RWPE2 (cell line): ENCODE results near the gene GPR17.

ENCODE experiments used
- ATAC-seq: fragments of 200-7000 bp; cut with Tn5 transposase; 3 replicates; pipeline ENCODE4 v1.9.1; 2021; ENCODE audit warnings: low read depth
- DNase-seq: peaks from one replicate; pipeline ENCODE4 v3.0.0-alpha.2; 2020; ENCODE audit warnings: low spot score
- H3K27ac ChIP-seq: fragments of 450-650 bp; 2 replicates; pipeline ENCODE4 v1.5.1; 2017; ENCODE audit warnings: mild to moderate bottlenecking; ENCODE audit not compliant: poor library complexity, severe bottlenecking
- H3K27me3 ChIP-seq: fragments of 250-450 bp; sonication (Bioruptor Pico); 2 replicates; pipeline ENCODE4 v1.5.1; 2021; ENCODE audit warnings: mild to moderate bottlenecking, moderate library complexity; ENCODE audit not compliant: insufficient read depth, poor library complexity, severe bottlenecking
- H3K36me3 ChIP-seq: fragments of 250-450 bp; sonication (Bioruptor Pico); 2 replicates; pipeline ENCODE4 v1.5.1; 2020; ENCODE audit warnings: low read depth, mild to moderate bottlenecking, moderate library complexity
- H3K4me1 ChIP-seq: fragments of 250-450 bp; sonication (Bioruptor Pico); 2 replicates; pipeline ENCODE4 v1.5.1; 2021; ENCODE audit warnings: mild to moderate bottlenecking, moderate library complexity; ENCODE audit not compliant: insufficient read depth, poor library complexity, severe bottlenecking
- H3K4me3 ChIP-seq: fragments of 250-450 bp; sonication (Bioruptor Pico); 2 replicates; pipeline ENCODE4 v1.5.1; 2021; ENCODE audit warnings: mild to moderate bottlenecking, moderate library complexity; ENCODE audit not compliant: severe bottlenecking
- H3K9me3 ChIP-seq: fragments of 250-450 bp; sonication (Bioruptor Pico); 2 replicates; pipeline ENCODE4 v1.5.1; 2021; ENCODE audit warnings: mild to moderate bottlenecking, moderate library complexity; ENCODE audit not compliant: severe bottlenecking
- TF ChIP-seq, protein P1 (sequence below): fragments of 450-650 bp; IDR thresholded peaks from one replicate; pipeline ENCODE4 v1.5.1; 2017; ENCODE audit warnings: mild to moderate bottlenecking, moderate library complexity; ENCODE audit not compliant: poor library complexity, severe bottlenecking

The GPR17 gene

GRCh38 chr2:127614731-127615130 lies 31.2 kb upstream of the GPR17 start:
- peak overlapping the region; percentile 12 for H3K27ac ChIP-seq
- TF ChIP-seq, protein P1, sequence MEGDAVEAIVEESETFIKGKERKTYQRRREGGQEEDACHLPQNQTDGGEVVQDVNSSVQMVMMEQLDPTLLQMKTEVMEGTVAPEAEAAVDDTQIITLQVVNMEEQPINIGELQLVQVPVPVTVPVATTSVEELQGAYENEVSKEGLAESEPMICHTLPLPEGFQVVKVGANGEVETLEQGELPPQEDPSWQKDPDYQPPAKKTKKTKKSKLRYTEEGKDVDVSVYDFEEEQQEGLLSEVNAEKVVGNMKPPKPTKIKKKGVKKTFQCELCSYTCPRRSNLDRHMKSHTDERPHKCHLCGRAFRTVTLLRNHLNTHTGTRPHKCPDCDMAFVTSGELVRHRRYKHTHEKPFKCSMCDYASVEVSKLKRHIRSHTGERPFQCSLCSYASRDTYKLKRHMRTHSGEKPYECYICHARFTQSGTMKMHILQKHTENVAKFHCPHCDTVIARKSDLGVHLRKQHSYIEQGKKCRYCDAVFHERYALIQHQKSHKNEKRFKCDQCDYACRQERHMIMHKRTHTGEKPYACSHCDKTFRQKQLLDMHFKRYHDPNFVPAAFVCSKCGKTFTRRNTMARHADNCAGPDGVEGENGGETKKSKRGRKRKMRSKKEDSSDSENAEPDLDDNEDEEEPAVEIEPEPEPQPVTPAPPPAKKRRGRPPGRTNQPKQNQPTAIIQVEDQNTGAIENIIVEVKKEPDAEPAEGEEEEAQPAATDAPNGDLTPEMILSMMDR: no peak
- no peak for DNase-seq
- peaks cover 8% of the 10 kb centered on the region for H3K9me3 ChIP-seq
- H3K4me3 ChIP-seq: no peak overlapping the region
- H3K27me3 ChIP-seq: no peaks in the 10 kb centered on the region
- peak; percentile 35; the same call in 2 of the 3 replicates for ATAC-seq
- H3K36me3 ChIP-seq: no peaks in the 10 kb centered on the region
- H3K4me1 ChIP-seq: peaks cover 6% of the 10 kb centered on the region

GRCh38 chr2:127615511-127616166 lies 30.3 kb upstream of the GPR17 start:
- DNase-seq (no peak), ATAC-seq (peak; percentile 31; the same call in 1 of the 3 replicates)
- H3K9me3 ChIP-seq: peaks cover 8% of the 10 kb centered on the region
- H3K4me3 ChIP-seq: no peak overlapping the region
- no peaks in the 10 kb centered on the region for H3K36me3 ChIP-seq
- H3K27me3 ChIP-seq: no peaks in the 10 kb centered on the region
- peaks cover 6% of the 10 kb centered on the region for H3K4me1 ChIP-seq
- peak overlapping the region; percentile 12 for H3K27ac ChIP-seq
- TF ChIP-seq, protein P1: no peak

DNA sequence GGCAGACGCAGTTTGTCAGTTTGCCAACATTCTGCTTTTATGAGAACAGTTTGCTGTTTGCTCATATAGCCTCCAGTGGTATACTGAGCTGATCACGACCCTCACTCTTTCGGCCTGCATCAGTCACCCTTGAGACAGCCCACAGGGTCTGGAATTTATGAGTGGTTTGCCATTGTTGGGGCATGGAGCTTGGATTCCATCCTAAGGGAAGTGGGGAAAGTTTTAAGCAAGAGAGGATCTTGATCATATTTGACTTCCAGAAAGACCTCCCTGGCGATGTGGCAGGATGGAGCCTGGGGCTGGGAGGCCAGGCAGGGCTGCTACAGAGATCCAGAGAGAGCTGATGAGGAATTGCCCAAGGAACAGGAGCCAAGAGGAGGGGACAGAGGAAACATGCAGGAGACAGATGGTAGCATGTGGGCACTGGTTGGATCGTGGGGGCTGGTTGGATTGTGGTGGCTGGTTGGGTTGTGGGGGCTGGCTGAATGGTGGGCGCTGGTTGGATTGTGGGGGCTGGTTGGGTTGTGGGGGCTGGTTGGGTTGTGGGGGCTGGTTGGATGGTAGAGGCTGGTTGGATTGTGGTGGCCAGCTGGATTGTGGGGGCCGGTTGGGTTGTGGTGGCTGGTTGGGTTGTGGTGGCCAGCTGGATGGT lies 27.3 kb upstream of the GPR17 start:
- ATAC-seq (no peak), DNase-seq (no peak)
- no peaks in the 10 kb centered on the region for H3K36me3 ChIP-seq
- no peak overlapping the region for H3K4me3 ChIP-seq
- no peaks in the 10 kb centered on the region for H3K27me3 ChIP-seq
- TF ChIP-seq, protein P1: no peak
- peaks cover under 1% of the 10 kb centered on the region for H3K9me3 ChIP-seq
- H3K4me1 ChIP-seq: peaks cover 8% of the 10 kb centered on the region
- H3K27ac ChIP-seq: no peak overlapping the region

GRCh38 chr2:127619203-127619590 lies 26.8 kb upstream of the GPR17 start:
- DNase-seq: no peak
- TF ChIP-seq, protein P1: no peak
- Histone ChIP-seq H3K4me3 (no peak overlapping the region), H3K27me3 (no peaks in the 10 kb centered on the region), H3K27ac (no peak overlapping the region), H3K4me1 (peaks cover 11% of the 10 kb centered on the region), H3K36me3 (no peaks in the 10 kb centered on the region), H3K9me3 (no peaks in the 10 kb centered on the region)
- no peak for ATAC-seq
